Parathyroid adenoma (tissue), 2 donors: ENCODE data around the gene ZNF236.

Experiments
- H2AFZ ChIP-seq: fragments of 300-600 bp; sonication (generic); one replicate; pipeline ENCODE4 v1.7.0; 2017; ENCODE audit warnings: antibody characterized with exemption, mild to moderate bottlenecking
- H3K27ac ChIP-seq: fragments of 300-600 bp; sonication (generic); one replicate; pipeline ENCODE4 v1.7.0; 2017
- H3K27me3 ChIP-seq: fragments of 300-600 bp; sonication (generic); one replicate; pipeline ENCODE4 v1.7.0; 2017; ENCODE audit warnings: low read length; ENCODE audit not compliant: control insufficient read depth, insufficient read depth
- H3K36me3 ChIP-seq: fragments of 300-600 bp; sonication (generic); one replicate; pipeline ENCODE4 v1.7.0; 2017; ENCODE audit warnings: low read length; ENCODE audit not compliant: control insufficient read depth, insufficient read depth
- H3K4me1 ChIP-seq: fragments of 300-600 bp; sonication (generic); one replicate; pipeline ENCODE4 v1.7.0; 2017; ENCODE audit warnings: control low read depth
- H3K4me2 ChIP-seq: fragments of 300-600 bp; sonication (generic); one replicate; pipeline ENCODE4 v1.7.0; 2017; ENCODE audit warnings: low read length
- H3K4me3 ChIP-seq: fragments of 300-600 bp; sonication (generic); one replicate; pipeline ENCODE4 v1.7.0; 2017; ENCODE audit warnings: low read depth, low read length
- H3K79me2 ChIP-seq: fragments of 300-600 bp; sonication (generic); one replicate; pipeline ENCODE4 v1.7.0; 2017; ENCODE audit warnings: control low read depth
- H3K9ac ChIP-seq: fragments of 300-600 bp; sonication (generic); one replicate; pipeline ENCODE4 v1.7.0; 2017; ENCODE audit warnings: mild to moderate bottlenecking
- H3K9me3 ChIP-seq: fragments of 300-600 bp; sonication (generic); one replicate; pipeline ENCODE4 v1.7.0; 2017; ENCODE audit warnings: low read length; ENCODE audit not compliant: control insufficient read depth
- TF ChIP-seq, protein P1 (sequence below): fragments of 300-600 bp; sonication (generic); IDR thresholded peaks from one replicate; pipeline ENCODE4 v1.7.0; 2017; ENCODE audit warnings: antibody characterized with exemption, mild to moderate bottlenecking
- donor health status: primary hyperparathyroidism.

The ZNF236 gene

GRCh38 chr18:76991021-76991688 is 168.8 kb downstream of the ZNF236 start:
- Histone ChIP-seq H3K36me3 (no peaks in the 10 kb centered on the region), H3K79me2 (peaks cover 2% of the 10 kb centered on the region), H2AFZ (peak overlapping the region; percentile 55), H3K27ac (peak overlapping the region; percentile 100), H3K4me2 (peak overlapping the region; percentile 43), H3K4me3 (no peak overlapping the region), H3K9me3 (no peaks in the 10 kb centered on the region), H3K27me3 (no peaks in the 10 kb centered on the region), H3K9ac (no peak overlapping the region), H3K4me1 (peaks cover 63% of the 10 kb centered on the region)
- TF ChIP-seq, protein P1, sequence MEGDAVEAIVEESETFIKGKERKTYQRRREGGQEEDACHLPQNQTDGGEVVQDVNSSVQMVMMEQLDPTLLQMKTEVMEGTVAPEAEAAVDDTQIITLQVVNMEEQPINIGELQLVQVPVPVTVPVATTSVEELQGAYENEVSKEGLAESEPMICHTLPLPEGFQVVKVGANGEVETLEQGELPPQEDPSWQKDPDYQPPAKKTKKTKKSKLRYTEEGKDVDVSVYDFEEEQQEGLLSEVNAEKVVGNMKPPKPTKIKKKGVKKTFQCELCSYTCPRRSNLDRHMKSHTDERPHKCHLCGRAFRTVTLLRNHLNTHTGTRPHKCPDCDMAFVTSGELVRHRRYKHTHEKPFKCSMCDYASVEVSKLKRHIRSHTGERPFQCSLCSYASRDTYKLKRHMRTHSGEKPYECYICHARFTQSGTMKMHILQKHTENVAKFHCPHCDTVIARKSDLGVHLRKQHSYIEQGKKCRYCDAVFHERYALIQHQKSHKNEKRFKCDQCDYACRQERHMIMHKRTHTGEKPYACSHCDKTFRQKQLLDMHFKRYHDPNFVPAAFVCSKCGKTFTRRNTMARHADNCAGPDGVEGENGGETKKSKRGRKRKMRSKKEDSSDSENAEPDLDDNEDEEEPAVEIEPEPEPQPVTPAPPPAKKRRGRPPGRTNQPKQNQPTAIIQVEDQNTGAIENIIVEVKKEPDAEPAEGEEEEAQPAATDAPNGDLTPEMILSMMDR: no peak

DNA sequence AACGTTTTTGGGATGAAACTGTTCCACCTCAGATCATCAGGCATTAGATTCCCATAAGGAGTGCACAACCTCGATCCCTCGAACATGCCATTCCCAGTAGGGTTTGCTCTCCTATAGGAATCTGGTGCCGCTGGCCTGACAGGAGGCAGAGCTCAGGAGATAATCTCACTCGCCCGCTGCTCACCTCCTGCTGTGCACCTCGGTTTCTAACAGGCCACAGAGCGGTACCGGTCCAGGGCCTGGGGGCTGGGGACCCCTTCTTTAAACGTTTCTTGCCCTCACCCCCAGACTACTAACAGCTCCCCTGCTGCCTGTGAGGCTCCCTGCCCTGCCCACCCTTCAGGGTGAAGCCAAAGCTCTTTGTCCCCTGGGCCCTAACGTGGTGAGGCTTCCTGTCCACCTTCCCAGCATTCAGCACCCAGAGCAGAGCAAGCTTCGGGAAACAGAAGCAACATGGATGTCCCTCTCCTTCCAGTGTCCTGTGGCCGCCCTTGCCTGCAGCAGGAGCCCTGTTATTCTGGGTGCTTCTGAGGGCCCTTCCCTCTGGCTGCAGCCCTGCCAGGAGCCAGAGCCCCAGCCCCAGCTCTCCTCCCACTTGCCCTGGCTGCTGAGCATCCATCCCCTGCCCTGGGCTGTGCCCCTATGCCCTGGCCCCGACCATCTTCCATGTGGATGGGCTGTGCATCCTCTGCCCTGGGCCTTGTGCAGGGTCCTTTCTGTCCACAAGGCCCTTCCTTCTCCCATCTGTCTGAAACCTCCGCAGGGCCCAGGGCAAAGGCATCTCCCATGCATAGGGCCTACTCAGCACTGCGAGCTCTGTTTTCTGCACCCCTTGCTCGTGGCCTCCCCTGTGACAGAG is 170.1 kb downstream of the ZNF236 start:
- Histone ChIP-seq H3K4me1 (peaks cover 54% of the 10 kb centered on the region), H2AFZ (no peak overlapping the region), H3K4me3 (no peak overlapping the region), H3K36me3 (no peaks in the 10 kb centered on the region), H3K9ac (no peak overlapping the region), H3K27ac (peak overlapping the region; percentile 100), H3K4me2 (no peak overlapping the region), H3K27me3 (no peaks in the 10 kb centered on the region), H3K79me2 (peaks cover 5% of the 10 kb centered on the region), H3K9me3 (no peaks in the 10 kb centered on the region)
- TF ChIP-seq, protein P1: no peak

GRCh38 chr18:76993085-76993382 is 170.7 kb downstream of the ZNF236 start:
- Histone ChIP-seq H3K79me2 (peaks cover 5% of the 10 kb centered on the region), H3K27me3 (no peaks in the 10 kb centered on the region), H3K4me1 (peaks cover 49% of the 10 kb centered on the region), H3K27ac (no peak overlapping the region), H3K4me2 (no peak overlapping the region), H3K9ac (no peak overlapping the region), H3K36me3 (no peaks in the 10 kb centered on the region), H2AFZ (no peak overlapping the region), H3K4me3 (no peak overlapping the region), H3K9me3 (no peaks in the 10 kb centered on the region)
- TF ChIP-seq, protein P1: no peak

- H3K4me1 ChIP-seq: peaks cover 46% of the 10 kb centered on the region
- no peaks in the 10 kb centered on the region for H3K27me3 ChIP-seq
- H3K9ac ChIP-seq: no peak overlapping the region
- peaks cover 5% of the 10 kb centered on the region for H3K79me2 ChIP-seq
- H3K4me2 ChIP-seq: no peak overlapping the region
- H2AFZ ChIP-seq: no peak overlapping the region
- no peaks in the 10 kb centered on the region for H3K9me3 ChIP-seq
- H3K4me3 ChIP-seq: no peak overlapping the region
- H3K36me3 ChIP-seq: no peaks in the 10 kb centered on the region
- H3K27ac ChIP-seq: no peak overlapping the region
- TF ChIP-seq, protein P1: no peak
These were observed 171.2 kb downstream of the ZNF236 start for GRCh38 chr18:76993573-76993972.
